Fibroblast of skin of right quadriceps (primary cell): ENCODE measurements around the gene PPP1R3A.
"Not testable (repeated sequence)": the region's sequence is repeated elsewhere in the genome, so short reads cannot be mapped to it uniquely, and the experiment has no call there.

Experiments
- DNase-seq: peaks from one replicate; pipeline ENCODE4 v3.0.0-alpha.2; 2013

Gene PPP1R3A, protein sequence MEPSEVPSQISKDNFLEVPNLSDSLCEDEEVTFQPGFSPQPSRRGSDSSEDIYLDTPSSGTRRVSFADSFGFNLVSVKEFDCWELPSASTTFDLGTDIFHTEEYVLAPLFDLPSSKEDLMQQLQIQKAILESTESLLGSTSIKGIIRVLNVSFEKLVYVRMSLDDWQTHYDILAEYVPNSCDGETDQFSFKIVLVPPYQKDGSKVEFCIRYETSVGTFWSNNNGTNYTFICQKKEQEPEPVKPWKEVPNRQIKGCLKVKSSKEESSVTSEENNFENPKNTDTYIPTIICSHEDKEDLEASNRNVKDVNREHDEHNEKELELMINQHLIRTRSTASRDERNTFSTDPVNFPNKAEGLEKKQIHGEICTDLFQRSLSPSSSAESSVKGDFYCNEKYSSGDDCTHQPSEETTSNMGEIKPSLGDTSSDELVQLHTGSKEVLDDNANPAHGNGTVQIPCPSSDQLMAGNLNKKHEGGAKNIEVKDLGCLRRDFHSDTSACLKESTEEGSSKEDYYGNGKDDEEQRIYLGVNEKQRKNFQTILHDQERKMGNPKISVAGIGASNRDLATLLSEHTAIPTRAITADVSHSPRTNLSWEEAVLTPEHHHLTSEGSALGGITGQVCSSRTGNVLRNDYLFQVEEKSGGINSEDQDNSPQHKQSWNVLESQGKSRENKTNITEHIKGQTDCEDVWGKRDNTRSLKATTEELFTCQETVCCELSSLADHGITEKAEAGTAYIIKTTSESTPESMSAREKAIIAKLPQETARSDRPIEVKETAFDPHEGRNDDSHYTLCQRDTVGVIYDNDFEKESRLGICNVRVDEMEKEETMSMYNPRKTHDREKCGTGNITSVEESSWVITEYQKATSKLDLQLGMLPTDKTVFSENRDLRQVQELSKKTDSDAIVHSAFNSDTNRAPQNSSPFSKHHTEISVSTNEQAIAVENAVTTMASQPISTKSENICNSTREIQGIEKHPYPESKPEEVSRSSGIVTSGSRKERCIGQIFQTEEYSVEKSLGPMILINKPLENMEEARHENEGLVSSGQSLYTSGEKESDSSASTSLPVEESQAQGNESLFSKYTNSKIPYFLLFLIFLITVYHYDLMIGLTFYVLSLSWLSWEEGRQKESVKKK

DNA sequence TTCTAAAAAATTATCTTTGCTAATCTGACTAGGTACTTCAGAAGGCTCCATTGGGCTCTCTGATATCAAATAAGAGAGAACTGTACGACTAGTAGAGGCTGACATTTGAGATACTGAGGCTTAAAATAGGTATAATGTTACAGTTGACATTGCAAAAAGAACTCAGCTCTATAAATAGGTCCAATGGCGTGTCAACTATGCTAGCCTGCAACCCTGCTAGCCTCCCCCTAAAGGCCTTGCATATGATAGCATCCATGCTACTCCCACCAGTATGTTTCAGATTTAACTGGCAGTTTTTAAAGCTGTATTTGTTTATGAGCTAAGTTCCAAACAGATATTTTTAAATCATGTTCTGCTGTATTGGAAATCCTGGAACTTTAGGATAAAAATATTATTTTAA is at the start of gene PPP1R3A:
Gene PPP1R3A (minus strand): TSS at position 64 of the 400 bp plus-strand sequence. CDS start 13 bp downstream, at position 51.
- no peak for DNase-seq

DNA sequence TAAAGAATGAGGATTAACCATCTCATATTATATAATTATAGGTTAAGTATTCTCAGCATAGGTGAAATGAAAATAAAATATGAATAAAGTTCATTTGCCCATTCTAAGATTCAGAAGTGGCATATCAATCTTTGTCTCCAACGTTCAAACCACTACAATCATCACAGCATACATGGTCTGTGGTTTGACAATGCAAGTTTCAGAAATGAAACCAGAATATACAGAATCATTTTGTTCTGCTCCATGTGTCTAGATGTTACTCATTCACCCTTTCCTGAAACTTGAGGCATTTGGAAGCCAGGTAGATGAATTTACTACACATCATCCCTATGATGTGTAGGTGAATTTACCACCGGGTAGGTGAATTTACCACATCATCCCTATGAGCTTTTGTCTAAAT is 44.5 kb upstream of the PPP1R3A start:
- no peak for DNase-seq

DNA sequence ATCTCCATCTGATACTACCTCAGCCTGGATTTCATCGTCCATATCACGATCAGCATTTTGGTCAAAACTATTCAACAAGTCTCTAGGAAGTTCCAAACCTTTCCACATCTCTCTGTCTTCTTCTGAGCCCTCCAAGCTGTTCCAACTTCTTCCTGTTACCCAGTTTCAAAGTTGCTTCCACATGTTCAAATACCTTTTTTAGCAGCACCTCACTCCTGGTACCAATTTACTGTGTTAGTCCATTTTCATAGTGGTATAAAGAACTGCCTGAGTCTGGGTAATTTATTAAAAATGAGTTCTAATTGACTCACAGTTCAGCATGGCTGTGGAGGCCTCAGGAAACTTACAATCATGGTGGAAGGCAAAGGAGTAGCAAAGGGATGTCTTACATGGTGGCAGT is 41.1 kb upstream of the PPP1R3A start:
- no peak for DNase-seq

DNA sequence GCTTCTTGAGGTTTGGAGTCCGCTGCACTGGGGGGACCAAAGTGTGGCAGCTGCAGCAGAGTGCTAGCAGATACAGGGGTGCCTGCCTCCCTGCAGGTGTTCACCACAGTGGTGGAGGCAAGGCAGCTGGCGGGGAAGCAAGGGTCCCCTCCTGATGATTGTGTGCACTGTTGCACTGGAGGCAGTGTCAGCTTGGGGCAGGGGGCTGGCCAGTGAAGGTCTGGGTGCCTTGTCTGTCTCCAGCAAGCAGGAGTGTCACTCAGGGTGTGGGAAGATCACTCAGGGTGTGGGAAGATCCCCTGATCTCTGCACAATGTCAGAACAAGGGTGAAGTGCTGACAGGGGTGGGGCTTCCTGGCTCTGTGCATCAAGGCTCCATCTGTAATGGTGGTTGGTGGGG is 36.3 kb upstream of the PPP1R3A start:
- no peak for DNase-seq

DNA sequence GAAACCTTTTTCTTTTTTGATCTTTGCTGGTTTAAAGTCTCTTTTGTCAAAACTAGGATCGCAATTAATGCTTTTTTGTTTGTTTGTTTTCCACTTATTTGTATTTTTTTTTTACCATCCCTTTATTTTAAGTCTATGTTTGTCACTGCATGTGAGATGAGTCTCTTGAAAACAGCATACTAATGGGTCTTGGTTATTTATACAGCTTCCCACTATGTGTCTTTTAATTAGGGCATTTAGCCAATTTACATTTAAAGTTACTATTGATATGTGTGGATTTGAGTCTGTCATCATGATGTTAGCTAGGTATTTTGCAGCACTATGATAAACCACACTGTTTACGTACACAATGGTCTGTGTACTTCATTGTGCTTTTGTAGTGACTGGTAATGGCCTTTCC is 34.7 kb upstream of the PPP1R3A start:
- no peak for DNase-seq

DNA sequence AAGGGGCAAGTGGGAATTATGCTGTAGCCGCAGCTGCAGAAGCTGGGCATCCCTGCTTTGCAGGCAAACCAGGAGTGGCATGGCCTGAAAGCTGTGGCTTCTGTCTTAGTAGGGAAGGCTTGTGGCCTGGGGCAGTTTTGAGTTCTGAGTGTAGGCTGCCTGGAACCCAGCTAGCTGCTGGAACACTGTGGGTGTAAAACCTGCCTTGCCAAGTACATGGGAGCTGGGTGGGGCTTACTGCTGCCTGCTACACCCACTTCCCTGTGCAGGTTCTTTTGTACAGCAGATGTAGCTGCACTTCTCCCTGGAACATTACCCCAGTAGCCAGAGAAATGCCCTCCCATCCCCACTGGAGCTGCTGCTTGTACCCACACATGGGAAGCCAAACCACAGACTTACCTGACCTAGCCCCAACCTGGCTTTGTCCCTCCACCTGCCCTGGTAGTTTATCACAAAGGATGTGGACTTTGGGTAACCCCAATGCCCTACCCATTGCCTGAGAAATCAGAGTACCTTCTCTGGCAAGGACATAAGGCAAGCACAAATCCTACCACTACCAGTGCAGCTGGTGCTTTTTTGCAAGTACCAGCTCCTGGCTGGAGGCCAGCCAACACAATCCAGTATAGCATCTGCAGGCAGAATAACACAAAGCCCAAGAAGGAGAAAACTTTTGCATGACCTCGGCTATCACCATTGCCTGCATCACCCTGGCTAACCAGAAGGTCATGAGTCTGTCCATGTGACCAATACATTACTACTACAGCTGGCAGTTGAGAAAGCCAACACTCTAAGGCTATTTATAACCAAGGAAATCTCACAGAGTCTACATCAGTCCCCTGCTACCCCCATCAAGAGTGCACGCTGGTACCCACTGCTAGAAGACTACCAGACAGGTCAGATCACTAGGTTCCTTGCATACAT is 26.5 kb upstream of the PPP1R3A start:
- DNase-seq = no peak

DNA sequence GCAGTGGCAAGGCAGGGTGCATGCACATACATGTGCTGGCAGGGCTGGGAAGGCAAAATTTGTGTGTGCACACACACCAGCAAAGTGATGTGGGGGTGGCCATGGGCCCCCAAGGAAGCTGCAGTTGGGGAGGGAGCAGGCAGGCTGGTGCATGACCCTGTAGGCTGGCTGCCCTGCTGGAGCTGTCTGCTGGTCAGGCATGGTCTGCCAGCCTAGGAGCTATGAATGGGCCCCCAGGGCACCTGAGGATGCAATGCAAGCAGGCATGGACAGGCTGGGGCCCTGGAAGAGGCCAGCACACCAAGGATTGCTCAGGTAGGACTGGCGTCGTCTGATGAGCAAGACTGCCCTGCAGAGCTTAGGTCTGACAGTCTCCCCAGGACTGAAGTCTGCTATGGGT is 18.2 kb upstream of the PPP1R3A start:
- DNase-seq = no peak

DNA sequence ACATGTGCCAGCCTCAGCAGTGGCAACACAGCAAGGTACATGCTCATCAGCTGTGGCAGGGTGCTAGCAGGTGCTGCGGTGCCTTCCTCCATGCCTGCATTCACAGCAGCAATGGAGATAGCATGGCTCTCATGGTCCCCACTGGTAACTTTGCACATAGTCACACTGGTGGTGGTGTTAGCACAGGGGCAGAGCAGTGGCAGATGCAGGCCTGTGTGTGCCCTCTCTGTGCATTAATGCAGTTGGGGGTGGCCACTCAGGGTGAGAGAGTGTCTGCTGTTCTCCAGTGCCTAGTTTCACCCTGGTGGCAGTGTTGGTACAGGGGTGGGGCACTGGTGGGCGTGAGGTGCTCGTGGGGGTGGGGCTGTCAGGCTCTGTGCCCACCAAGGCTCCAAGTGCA is 17.7 kb upstream of the PPP1R3A start:
- DNase-seq = no peak

DNA sequence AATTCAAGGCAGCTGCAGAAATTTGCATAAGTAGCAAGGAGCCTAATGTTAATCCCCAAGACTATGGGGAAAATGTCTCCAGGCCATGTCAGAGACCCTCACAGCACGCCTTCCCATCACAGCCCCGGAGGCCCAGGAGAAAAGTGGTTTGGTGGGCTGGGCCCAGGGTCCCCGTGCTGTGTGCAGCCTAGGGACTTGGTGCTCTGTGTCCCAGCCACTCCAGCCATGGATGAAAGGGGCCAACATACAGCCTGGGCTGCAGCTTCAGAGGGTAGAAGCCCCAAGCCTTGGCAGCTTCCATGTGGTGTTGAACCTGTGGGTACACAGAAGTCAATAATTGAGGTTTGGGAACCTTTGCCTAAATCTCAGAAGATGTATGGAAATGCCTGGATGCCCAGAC is 10.6 kb upstream of the PPP1R3A start:
- DNase-seq = not testable (repeated sequence)

DNA sequence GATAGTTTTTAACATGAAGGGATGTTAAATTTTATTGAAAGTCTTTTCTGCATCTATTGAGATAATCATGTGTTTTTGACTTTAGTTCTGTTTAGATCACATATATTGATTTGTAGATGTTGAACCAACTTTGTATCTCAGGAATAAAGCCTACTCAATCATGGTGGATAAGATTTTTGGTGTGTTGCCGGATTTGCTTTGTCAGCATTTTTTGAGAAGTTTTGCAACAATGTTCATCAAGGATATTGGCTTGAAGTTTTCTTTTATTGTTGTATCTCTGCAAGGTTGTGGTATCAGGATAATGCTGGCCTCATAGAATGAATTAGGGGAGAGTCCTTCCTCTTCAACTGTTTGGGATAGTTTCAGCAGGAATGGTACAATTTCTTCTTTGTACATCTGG is 9.3 kb upstream of the PPP1R3A start:
- DNase-seq = no peak

DNA sequence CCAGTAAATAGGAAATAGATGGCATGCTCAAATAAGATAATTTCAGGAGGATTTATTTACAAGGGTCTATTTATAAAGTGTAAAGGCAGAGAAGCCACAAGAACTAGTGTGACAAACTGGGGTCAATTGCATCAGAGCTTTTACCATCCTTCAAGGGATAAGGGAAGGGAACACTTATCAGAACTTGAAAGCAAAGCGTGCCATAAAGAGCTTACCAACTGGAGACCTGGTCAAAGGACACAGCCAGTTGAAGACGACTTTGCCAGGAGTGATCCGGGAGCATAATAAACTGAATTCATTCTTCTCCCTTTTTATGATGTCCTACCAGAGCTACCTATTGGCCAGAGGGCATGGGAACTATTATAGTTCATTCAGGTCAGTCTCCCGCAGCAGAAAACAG is 3.2 kb upstream of the PPP1R3A start:
- DNase-seq = no peak

DNA sequence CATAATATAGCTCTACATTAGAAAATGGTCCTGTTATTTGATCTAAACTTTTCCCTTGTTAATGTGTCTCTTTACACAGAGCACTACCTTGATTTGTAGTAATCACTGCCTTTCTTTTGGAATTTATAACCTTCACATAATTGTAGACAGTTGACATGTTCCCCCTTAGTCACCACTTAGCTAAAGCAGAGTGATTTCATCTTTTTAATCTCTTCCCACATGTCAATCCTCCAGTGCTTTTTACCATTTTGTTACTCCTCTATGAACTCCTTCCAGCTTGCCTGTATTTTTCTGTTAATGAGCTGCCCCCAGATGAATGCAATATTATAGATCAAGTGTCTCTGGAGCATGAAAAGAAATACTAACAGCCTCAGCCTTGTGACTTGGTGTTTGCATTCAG is 2.6 kb upstream of the PPP1R3A start:
- DNase-seq = no peak

DNA sequence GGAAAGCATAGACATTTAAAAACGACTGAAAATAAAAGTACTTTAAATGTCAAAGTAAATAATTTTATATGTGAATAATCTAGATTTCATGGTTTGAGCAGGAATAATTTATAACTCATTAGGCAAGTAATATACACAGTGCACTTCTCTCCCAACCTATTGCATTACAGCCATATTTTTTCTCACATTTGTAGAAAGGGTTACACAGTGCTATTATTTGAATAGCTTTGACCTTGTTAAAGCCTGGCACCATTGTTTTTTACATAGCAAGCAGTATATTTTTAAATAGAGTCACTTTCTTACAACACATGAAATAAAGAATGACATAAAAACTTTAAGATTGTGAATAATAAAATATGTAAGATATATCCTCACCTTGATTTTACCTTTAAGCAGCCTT is 969 bp downstream of the PPP1R3A start:
- no peak for DNase-seq

DNA sequence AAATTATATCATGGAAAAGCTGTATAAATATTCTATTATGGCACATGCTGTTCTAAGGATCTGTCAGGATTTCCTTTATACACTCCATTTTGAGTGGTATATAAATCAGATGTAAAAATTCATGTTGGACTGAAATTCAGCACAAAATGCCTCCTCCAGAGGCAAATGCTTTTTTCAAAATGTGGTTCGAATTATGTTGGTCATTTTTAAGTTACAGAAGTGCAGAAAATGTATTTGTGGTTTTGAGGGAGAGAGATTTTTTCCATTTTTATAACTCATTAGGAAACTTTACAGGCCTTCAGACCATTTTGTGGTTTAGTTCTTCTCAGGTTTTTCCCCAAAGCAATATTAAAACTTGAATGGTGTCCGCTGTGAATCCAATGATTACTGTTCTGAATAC is 2.9 kb downstream of the PPP1R3A start:
- peak; percentile 19 for DNase-seq

DNA sequence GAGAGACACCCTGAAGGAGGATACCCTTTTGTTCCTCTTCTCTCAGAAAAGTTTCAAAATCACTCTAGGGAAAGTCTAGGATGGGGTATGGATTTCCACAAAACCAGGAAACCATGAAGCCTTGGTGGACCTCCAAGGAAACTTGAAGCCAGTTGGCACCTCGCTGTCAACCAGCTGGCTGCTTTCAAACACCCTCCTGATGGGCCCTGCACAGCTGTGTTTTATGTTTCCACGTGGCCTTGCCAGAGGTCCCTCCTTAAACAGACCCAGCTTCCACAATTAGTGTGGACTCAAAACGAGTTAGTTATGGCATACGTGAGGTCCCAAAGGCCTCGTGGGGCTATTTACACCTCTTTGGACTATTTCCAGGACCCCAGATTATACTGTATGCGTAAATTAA is 5.9 kb downstream of the PPP1R3A start:
- no peak for DNase-seq

DNA sequence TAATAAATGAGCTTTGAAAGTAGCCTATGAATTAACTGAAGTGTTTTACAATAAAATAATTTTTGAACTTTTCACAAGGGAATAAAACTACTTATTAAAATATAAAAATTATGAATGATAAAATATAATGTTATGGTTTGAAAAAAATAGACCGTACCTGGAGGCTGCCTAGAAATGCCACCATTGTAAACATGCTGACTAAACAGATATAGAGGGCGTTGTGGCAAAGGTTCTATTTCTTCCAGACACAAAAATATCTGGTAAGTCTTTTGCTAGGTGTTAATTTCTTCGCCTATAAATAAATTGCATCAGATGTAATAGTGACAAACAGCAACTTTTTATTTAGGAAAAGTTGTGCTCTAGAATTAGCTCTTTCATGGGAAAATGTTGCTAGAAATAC is 11.2 kb downstream of the PPP1R3A start:
- DNase-seq = no peak

DNA sequence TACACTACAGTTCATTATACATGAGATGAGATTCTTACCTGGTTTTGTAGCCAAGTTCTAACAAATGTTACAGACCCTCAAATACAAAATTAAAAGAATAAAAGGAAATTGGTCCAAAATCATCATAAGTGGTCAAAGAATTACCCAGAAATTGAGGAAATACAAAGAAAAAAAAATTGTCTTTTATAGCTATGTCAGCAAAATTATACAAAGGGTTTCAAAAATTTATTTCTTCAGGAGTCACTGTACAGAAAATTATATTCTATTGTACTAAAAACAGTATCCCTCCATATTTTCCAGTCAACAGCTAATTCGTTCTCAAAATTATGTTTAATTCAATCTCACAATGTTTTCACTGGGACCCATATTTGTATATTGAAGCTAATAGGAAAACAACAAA is 14.3 kb downstream of the PPP1R3A start:
- DNase-seq = no peak

DNA sequence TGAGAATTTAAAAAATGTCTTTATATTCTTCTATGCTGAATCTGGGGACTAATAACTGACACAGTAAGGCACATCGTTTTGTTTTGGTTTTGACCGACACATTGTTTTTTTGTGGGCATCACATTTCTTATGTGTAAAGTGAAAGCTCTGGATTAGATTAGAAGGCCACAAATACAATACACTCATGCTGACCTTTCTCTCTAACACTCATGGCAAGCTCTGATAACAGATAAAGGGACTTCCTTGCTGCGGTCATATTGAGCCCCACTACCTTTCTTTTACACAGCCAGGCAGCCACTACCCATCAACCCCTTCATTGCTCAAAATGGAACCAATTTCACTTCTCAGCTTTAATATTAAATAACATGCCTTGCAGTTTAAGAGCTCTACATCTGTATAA is 26.0 kb downstream of the PPP1R3A start:
- DNase-seq = no peak

DNA sequence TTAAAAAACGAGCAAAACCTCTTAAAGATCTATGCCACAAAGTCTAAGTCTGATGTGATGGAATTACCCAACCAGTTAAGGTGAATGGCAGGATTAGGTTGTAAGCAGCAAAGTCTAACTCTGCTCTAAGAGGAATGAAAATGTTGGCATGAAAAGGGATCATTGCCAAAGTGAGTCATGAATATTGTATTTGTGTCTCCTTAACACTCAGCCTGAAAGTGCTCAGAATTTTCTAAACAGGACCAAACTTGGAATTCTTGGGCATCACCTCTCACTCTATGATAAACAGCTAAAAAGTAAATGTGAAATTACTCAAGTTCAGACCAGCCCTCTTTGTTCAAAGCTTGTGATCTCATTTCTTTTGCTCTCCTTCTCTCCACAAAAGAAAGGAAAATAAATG is 27.0 kb downstream of the PPP1R3A start:
- DNase-seq = peak; percentile 70

DNA sequence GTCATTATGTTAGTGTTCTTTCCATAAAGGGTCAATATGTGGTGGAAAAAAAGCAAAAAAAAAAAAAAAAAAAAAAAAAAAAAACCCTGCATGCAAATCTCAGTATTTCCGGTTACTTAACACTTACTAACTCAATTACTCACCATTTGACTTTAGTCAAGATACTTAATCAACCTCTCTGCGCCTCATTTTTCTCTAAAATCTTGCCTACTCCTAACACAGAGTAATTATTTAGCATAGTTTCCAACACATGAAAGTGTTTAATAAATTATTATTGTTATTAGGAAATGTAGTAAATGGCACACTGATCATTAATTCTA is 27.8 kb downstream of the PPP1R3A start:
- no peak for DNase-seq

DNA sequence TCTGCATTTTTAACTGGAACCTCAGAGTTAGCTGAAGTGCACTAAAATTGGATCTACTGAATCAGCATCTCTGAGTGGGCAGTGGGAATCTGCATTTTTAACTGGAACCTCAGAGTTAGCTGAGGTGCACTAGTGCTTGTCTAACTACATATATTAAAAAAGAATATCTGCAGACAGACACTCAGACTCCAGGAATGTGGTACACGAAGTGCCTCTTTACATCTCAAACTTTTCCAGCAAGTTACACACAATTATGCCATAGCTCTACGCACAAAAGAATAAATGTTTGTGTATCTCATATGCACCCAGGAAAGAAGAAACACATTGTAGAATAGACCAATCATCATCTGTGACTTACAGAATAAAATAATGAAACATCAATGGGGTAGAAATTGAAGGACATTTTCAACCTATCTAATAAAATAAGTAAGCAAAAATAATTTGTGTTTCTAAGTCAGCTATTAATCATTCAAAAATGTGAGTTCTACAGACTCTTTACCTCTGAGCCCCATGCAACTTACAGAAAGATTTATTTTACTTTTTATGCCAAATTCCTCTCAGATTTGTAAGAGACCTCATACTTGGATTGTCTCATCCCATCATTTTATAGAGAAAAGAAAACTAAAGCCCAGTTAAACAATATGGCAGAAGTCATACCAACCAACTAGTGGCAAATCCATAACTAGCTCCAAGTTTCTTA is 28.3 kb downstream of the PPP1R3A start:
- peak; percentile 51 for DNase-seq

DNA sequence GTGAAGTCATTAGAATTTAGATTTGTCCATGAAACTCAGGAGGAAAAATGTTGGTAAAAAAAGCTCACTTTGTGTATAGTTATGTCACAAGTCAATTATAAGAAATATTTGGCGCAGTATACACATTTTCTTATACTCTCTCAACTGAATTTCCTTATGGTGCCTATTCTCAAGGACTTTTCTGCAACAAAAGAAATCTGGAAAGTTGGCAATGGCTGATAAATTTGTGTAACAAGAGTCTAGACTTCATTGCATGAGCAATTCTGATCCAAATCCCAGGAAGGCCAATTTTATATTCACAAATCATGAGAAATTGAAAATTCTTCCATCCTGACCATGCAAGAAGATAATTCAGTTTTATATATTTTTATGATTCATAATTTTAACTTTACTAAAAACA is 35.7 kb downstream of the PPP1R3A start:
- DNase-seq = no peak
